Left lung (tissue), 10 donors: ENCODE results near the gene PDE10A. TPM values are rescaled to one million over a fixed set of nuclear protein-coding genes. Genes with fewer than 3 reads are reported as not detected.

ENCODE experiments used
- ATAC-seq: fragments of 200-7000 bp; cut with Tn5 transposase; one replicate; pipeline ENCODE4 v1.9.1; 2020; ENCODE audit warnings: moderate library complexity
- DNase-seq, 4 donors: peaks; one replicate each; pipeline ENCODE4 v3.0.0-alpha.2; 2013 to 2020
- H3K27ac ChIP-seq, 2 donors: fragments of 200-600 bp; sonication (generic) in 1 of 2; one replicate each; pipeline versions ENCODE4 v1.5.0 to v1.8.0; 2020 to 2021
- H3K27me3 ChIP-seq, 2 donors: fragments of 200-600 bp; sonication (generic) in 1 of 2; one replicate each; pipeline versions ENCODE4 v1.5.0 to v1.8.0; 2020 to 2021
- H3K36me3 ChIP-seq, 2 donors: fragments of 200-600 bp; sonication (generic) in 1 of 2; one replicate each; pipeline versions ENCODE4 v1.5.0 to v1.8.0; 2020 to 2021
- H3K4me1 ChIP-seq, 2 donors: fragments of 200-600 bp; one replicate each; pipeline ENCODE4 v1.8.0; 2021
- H3K4me3 ChIP-seq, 2 donors: fragments of 200-600 bp; sonication (generic) in 1 of 2; one replicate each; pipeline versions ENCODE4 v1.5.0 to v1.8.0; 2020 to 2021; ENCODE audit warnings: mild to moderate bottlenecking in 1 of 2
- H3K9me3 ChIP-seq, 2 donors: fragments of 200-600 bp; sonication (generic) in 1 of 2; one replicate each; pipeline versions ENCODE4 v1.5.0 to v1.8.0; 2020 to 2021
- CTCF ChIP-seq, 2 donors: fragments of 200-600 bp; sonication (generic) in 1 of 2; IDR thresholded peaks; one replicate each; pipeline versions ENCODE4 v1.5.0 to v1.8.0; 2021; ENCODE audit warnings: antibody characterized with exemption in 2 of 2
- intact Hi-C, 2 donors: fragments of 100-400 bp; cut with DNase I; formaldehyde crosslinking; loops; one replicate each; pipeline versions ENCODE4 v1.11.2 to v1.14.2; 2022
- polyA plus RNA-seq, 6 donors: library from polyadenylated mRNA; unstranded; fragments of 120-200 nt; gene quantifications; one replicate each; pipeline ENCODE4 v1.2.1, GENCODE V29; 2013; ENCODE audit not compliant: insufficient read length in 6 of 6
- total RNA-seq, 2 donors: library from RNA; stranded (reverse); fragmentation: NEBNext Ultra II Directional; extraction: Animal tissue kit (Norgen Biotek cat#: 25700); gene quantifications; one replicate each; pipeline ENCODE4 v1.2.1, GENCODE V29; 2021
- donor health status: DM: no; HTN: yes; CAD: no.
- donor health status: DM: no; HTN: no; CAD: no.

Gene PDE10A
- total and polyA plus RNA-seq, 8 donors: 1.3 to 10.0 (median 8.2) TPM

- no peak for DNase-seq
- intact Hi-C loops: no loop called here
- ATAC-seq: no peak
These were observed 32.5 kb downstream of the PDE10A start for GRCh38 chr6:165630544-165630953.

GRCh38 chr6:165628955-165629354 is 34.1 kb downstream of the PDE10A start:
- no peak overlapping the region for H3K27ac ChIP-seq
- no peak for DNase-seq
- H3K4me1 ChIP-seq: no peaks in the 10 kb centered on the region
- no peaks in the 10 kb centered on the region for H3K27me3 ChIP-seq
- H3K9me3 ChIP-seq: no peaks in the 10 kb centered on the region
- intact Hi-C loops: no loop called here
- no peaks in the 10 kb centered on the region for H3K36me3 ChIP-seq
- no peak overlapping the region for H3K4me3 ChIP-seq
- no peak for TF ChIP-seq CTCF (IDR thresholded peaks at IDR 0.05)
- ATAC-seq: no peak

More at GRCh38 chr6:165630544-165630953, 32.5 kb downstream of the PDE10A start:
- Histone ChIP-seq H3K27me3 (no peaks in the 10 kb centered on the region), H3K36me3 (no peaks in the 10 kb centered on the region), H3K4me3 (no peak overlapping the region), H3K27ac (no peak overlapping the region), H3K9me3 (no peaks in the 10 kb centered on the region), H3K4me1 (no peaks in the 10 kb centered on the region)
- no peak for TF ChIP-seq CTCF (IDR thresholded peaks at IDR 0.05)

GRCh38 chr6:165627366-165627765 is 35.7 kb downstream of the PDE10A start:
- Histone ChIP-seq H3K36me3 (no peaks in the 10 kb centered on the region), H3K4me1 (no peaks in the 10 kb centered on the region), H3K4me3 (no peak overlapping the region), H3K27ac (no peak overlapping the region), H3K27me3 (no peaks in the 10 kb centered on the region), H3K9me3 (no peaks in the 10 kb centered on the region)
- intact Hi-C loops: no loop called here
- ATAC-seq (no peak), DNase-seq (no peak)
- no peak for TF ChIP-seq CTCF (IDR thresholded peaks at IDR 0.05)

GRCh38 chr6:165626711-165627110 is 36.3 kb downstream of the PDE10A start:
- intact Hi-C loops: no loop called here
- no peak overlapping the region for H3K27ac ChIP-seq
- H3K27me3 ChIP-seq: no peaks in the 10 kb centered on the region
- H3K4me3 ChIP-seq: no peak overlapping the region
- no peak for TF ChIP-seq CTCF (IDR thresholded peaks at IDR 0.05)
- DNase-seq (no peak), ATAC-seq (no peak)
- H3K36me3 ChIP-seq: no peaks in the 10 kb centered on the region
- H3K4me1 ChIP-seq: no peaks in the 10 kb centered on the region
- H3K9me3 ChIP-seq: no peaks in the 10 kb centered on the region

GRCh38 chr6:165624871-165625639 is 38.0 kb downstream of the PDE10A start:
- Histone ChIP-seq H3K36me3 (no peaks in the 10 kb centered on the region), H3K4me1 (no peaks in the 10 kb centered on the region), H3K27ac (no peak overlapping the region), H3K27me3 (no peaks in the 10 kb centered on the region), H3K4me3 (no peak overlapping the region), H3K9me3 (no peaks in the 10 kb centered on the region)
- ATAC-seq: no peak
- no peak for DNase-seq
- intact Hi-C loops: no loop called here
- TF ChIP-seq CTCF (IDR thresholded peaks at IDR 0.05): no peak
